HG02678 (cell line): ENCODE results near the gene KCTD19.

Source experiments
- ATAC-seq: cut with Tn5 transposase; IDR thresholded peaks from one replicate; pipeline ENCODE4 v1.9.1; 2021; ENCODE audit warnings: mild to moderate bottlenecking, moderate library complexity; ENCODE audit not compliant: unreplicated experiment

Gene KCTD19

DNA sequence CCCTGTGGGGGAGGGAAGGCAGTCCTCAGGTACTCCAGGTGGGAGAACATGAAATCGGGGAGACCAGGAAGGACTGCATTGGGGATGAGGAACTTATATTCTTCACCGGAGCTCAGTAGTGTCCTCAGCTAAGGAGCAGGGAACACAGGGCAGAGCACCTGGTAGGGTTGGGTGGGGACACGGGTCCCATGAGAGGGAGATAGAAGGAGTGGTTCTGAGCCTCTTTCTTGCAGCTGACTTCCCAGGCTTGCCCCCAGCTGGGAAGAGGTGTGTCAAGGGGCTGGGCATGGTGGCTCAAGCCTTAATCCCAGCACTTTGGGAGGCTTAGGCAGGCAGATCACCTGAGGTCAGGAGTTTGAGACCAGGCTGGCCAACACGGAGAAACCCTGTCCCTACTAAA is 81.4 kb downstream of the KCTD19 start:
- no peak for ATAC-seq

DNA sequence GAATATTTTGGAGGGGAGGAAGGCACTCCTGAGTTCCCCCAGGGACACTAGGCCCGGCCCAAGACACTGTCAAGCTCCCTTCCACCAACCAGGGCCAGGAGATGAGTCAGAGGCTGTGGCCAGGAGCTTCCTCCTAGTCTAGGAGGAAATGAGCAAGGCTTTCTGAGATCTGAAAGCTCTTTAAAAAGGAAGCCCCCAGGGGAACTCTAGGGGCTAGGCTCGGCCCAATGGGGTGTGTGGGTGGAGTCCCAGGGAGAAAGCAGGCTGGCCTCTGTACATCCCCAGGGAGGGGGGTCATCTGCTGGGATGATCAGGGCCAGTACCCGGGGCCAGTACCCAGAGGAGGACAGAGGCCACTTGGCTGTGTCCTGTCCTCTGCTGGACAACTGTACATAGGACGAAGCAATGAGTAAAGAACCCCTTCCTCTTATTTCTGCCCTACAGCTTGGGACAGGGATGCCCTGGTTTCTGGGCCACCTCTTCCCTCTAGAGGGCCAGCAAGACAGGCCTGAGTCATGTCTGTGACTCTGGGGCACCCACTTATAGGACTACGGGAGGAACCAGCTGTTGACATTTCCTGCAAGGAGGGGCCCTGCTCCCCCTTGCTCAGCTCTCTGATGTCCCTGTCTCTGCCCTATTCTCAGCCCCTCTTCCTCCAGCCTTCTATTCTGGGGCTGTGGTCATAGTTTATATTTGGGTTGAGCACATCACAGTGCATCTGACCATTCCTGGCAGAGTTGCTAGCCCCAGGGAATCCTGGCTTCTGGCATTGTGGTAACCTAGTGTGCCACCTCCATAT is 82.0 kb downstream of the KCTD19 start:
- ATAC-seq: peak; percentile 55

DNA sequence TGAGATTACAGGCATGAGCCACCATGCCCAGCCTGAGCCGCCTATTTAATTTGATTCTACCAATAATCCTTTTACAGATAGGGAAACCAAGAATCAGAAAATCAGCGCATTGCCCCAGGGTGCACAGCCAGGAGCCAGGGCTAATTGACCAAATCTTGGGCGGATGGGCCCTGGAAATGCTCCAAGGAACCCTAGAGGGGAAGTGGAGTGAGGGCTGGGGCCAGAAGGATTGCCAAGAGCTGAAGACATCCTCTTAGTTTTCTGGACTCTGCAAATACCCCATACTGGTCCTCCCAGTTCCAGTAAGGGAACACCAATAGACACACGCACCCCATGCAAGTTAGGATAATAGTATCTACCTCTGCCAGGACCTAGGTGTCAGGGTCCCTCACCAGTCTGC is 83.1 kb downstream of the KCTD19 start:
- no peak for ATAC-seq

DNA sequence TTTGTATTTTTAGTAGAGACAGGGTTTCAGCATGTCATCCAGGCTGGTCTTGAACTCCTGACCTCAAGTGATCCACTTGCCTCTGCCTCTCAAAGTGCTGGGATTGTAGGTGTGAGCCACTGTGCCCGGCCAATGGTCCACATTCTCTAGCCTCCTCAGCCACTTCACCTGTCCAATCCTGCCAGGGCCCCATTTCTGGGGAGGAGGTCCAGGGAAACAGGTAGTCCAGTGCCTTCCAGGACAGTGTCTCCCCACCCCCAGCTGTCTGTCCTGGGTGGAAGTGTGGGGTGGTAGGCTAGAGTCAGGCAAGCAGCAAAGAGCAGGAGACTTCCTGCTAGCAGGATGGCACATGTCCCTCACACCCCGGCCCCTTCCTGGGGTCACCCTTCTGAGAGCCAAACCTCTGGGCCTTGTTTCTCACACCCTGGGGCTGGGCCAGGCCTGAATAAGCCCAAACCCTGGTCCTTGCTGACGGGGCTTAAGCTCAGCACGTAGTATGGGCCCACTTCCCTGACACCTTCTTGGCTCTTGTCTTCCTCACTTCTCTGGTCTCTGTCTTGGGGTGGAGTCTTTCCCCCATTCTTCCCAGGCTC is 84.3 kb downstream of the KCTD19 start:
- no peak for ATAC-seq

DNA sequence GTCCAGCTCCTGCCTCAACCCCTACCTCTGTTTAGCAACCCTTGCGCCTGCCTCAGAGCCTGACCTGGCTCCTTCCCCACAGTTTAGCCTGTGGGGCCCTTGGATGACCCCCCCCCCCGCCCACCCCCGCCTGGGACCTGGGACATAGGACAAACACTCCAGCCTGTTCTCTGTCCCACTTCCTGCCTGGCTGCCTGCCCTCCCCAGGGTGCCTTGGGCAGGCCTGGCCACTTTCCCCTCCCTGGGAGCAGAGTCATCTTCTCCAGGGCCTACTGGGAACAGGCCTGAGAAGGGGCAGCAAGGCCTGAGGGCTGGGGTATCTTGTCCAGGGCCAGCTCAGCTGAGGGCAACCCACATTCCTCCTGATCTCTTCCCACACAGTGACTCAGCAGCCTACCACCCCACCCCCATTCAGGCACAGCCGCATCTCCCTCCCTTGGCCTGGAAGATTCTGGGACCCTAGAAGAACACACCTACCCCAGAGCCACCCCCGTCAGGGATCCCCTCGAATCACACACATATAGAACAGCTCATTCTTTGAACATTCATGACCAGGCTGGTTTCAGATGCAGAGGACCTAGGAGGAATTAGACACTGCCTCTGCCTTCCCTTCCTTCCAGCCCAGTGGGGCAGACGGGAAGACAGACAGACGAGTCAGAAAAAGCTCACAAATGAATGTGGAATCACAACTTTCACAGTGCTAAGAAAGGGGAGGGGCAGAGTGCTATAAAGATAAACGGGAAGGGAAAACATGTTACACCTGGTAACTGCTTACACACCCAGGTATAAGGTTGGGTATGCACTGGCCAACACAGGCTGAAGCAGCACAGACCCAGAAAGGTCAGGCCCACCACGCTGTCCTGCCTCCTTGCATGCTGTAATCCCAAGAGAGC is 85.3 kb downstream of the KCTD19 start:
- no peak for ATAC-seq

DNA sequence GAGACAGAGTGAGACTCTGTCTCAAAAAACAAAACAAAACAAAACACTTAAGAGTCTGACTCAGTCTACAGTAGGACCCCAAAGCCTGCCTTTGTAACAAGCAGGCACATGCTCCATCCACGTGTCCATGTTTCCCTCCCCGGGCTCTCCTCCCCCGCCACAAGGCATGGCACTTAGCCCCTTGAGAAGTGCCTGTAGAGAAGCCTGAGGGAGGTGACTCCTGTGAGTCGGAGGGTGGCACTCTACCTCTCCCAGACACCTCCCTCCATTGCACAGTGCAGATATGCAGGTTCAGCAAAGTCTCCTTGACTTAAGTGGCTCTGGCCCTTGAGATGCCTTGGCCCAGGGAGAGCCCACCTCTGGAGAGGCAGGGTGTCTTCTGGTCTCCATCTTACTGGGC is 86.0 kb downstream of the KCTD19 start:
- ATAC-seq: no peak
